DND-41 (cell line): ENCODE results near the gene ARHGEF16.

ENCODE experiments used
- EZH2 ChIP-seq: IDR thresholded peaks from 3 replicates; pipeline ENCODE4 v1.6.1; 2012; ENCODE audit warnings: borderline replicate concordance, low read depth, mild to moderate bottlenecking, moderate library complexity, low read length, inconsistent platforms; ENCODE audit not compliant: severe bottlenecking
- TF ChIP-seq, protein P1 (sequence below): IDR thresholded peaks from 2 replicates; pipeline ENCODE4 v1.5.1; 2012; ENCODE audit warnings: borderline replicate concordance, low read length, moderate library complexity, mild to moderate bottlenecking; ENCODE audit not compliant: poor library complexity, severe bottlenecking; ENCODE audit errors: extremely low read depth

DNA sequence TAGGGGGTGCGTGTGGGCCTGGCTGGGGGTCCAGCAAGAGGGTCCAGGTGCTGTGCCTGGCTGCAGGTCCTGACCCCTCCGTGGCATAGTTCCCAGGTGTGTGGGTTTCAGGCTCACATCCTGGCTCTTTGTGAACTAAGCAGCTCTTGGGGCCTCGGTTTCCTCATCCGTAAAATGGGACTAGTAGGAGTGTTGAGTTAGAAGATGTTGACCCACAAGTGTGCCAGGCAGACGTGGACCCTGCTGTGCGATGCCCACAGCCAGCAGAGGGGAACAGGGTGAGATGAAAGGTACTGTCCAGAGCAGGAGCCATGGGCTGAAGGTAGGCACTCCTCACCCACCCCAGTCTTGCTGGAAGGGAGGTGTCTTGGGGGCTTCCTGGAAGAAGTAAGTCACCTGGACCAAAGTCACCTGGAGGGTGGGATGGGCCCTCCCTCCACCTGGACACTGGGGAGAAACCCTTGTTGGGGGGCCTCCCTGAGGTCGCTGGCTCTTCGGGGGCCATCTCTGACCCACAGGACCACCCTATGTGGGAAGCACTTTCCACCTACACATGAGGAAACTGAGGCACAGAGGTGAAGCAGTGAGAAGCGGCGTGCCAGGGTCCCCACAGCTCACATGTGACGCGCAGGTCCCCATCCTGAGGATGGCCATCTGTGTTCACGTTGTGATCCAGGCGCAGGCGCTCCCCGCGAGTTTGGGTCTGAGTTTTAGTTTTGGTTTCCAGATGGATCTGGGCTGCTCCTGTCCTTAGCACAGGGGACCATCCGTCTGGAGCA lies 1.4 kb downstream of the ARHGEF16 start:
- TF ChIP-seq, protein P1, sequence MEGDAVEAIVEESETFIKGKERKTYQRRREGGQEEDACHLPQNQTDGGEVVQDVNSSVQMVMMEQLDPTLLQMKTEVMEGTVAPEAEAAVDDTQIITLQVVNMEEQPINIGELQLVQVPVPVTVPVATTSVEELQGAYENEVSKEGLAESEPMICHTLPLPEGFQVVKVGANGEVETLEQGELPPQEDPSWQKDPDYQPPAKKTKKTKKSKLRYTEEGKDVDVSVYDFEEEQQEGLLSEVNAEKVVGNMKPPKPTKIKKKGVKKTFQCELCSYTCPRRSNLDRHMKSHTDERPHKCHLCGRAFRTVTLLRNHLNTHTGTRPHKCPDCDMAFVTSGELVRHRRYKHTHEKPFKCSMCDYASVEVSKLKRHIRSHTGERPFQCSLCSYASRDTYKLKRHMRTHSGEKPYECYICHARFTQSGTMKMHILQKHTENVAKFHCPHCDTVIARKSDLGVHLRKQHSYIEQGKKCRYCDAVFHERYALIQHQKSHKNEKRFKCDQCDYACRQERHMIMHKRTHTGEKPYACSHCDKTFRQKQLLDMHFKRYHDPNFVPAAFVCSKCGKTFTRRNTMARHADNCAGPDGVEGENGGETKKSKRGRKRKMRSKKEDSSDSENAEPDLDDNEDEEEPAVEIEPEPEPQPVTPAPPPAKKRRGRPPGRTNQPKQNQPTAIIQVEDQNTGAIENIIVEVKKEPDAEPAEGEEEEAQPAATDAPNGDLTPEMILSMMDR: no peak
- no peak for TF ChIP-seq EZH2
